Mammary epithelial cell (primary cell): ENCODE data around the gene ATP5F1B.

Source experiments
- EZH2 ChIP-seq: IDR thresholded peaks from 2 replicates; pipeline ENCODE4 v1.6.1; 2012; ENCODE audit warnings: low read length, inconsistent platforms, borderline replicate concordance
- TF ChIP-seq, protein P1 (sequence below), 2 donors: IDR thresholded peaks in 1 of 2; conservative IDR thresholded peaks in 1 of 2; 2 replicates each; pipeline ENCODE4 v1.5.1; 2011 to 2012; ENCODE audit warnings: inconsistent platforms in 2 of 2, low read length in 2 of 2, mild to moderate bottlenecking in 2 of 2, control low read depth in 1 of 2, low read depth in 1 of 2; ENCODE audit not compliant: insufficient read depth in 1 of 2; ENCODE audit errors: extremely low read depth in 1 of 2

DNA sequence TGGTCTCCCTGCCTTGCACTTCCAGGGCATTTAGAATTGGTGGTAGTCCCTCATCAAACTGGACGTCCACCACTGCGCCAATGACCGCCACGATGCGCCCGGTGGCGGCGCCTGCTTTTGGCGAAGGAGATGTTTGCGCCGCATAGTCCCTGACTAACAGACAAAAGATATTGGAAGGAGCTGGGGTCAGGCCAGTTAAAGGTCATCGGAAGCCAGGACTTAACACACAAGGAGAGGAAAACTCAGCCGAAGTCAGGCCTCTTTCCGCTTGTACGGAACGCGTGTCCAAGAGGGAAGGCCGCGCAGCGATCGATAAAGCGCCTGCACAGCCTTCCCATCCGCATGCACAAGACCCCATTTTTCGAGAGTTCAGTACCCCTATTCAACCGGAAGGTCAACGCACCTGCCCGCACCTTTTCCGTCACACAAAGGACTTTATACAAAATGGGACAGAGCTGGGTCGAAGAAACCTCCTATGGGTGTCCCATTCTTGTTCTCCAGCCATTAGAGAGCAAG is 525 bp downstream of the ATP5F1B start:
- TF ChIP-seq, protein P1, sequence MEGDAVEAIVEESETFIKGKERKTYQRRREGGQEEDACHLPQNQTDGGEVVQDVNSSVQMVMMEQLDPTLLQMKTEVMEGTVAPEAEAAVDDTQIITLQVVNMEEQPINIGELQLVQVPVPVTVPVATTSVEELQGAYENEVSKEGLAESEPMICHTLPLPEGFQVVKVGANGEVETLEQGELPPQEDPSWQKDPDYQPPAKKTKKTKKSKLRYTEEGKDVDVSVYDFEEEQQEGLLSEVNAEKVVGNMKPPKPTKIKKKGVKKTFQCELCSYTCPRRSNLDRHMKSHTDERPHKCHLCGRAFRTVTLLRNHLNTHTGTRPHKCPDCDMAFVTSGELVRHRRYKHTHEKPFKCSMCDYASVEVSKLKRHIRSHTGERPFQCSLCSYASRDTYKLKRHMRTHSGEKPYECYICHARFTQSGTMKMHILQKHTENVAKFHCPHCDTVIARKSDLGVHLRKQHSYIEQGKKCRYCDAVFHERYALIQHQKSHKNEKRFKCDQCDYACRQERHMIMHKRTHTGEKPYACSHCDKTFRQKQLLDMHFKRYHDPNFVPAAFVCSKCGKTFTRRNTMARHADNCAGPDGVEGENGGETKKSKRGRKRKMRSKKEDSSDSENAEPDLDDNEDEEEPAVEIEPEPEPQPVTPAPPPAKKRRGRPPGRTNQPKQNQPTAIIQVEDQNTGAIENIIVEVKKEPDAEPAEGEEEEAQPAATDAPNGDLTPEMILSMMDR (conservative IDR thresholded peaks at IDR 0.05 in 1 of 2, IDR thresholded peaks at IDR 0.05 in 1 of 2; ENCODE audit: extremely low read depth in 1 of 2, insufficient read depth in 1 of 2, low read depth in 1 of 2, low read length in 2 of 2), result no peak
- TF ChIP-seq EZH2, result no peak
